ENCODE measurements around the gene ARID1B.
A peak's percentile ranks its signal among the peaks of the same experiment; 100 is the strongest.

The ARID1B gene

DNA sequence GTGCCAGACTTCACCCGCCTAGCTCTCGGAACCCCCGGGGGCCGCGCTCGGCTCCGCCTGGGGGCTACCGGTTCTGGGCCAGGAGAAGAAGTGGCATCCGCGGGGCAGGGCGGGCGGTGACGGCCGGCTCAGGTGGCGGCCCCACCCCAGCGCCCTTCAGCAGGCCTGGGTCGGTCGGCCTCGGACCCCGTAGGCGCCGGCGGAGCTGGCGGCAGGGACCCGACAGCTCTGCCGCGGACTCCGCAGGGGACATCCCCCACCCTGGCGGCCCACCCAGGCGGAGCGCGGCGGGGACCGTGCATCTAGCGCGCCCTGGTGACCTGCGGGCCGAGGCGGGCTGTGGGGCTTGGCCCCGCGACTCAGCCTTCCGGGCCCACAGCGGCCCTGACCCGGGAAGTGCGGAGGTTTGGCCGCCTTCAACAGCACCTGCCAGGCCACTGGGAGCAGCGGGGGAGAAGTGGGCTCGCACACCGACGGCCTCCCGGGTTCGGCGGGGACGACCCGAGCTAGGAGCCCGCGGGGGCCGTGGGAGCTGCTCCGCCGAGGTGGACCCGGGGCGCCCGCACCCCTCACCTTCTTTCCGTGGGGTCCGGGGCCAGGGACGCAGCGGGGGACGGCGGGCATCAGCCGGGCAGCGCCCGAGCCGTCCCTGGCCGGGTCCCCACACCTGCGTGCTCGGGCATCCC lies 459.0 kb downstream of the ARID1B start:
- Histone ChIP-seq H3K9me3 (ENCODE audit: control insufficient read depth, low read length) (no peaks in the 10 kb centered on the region), H3K36me3 (ENCODE audit: control insufficient read depth, insufficient read depth, low read length) (no peaks in the 10 kb centered on the region), H3K4me1 (ENCODE audit: control insufficient read depth, insufficient read depth, low read length) (no peaks in the 10 kb centered on the region), H3K27me3 (ENCODE audit: control insufficient read depth, insufficient read depth, low read length, poor library complexity, severe bottlenecking) (peaks cover 52% of the 10 kb centered on the region), H3K27ac (ENCODE audit: insufficient read depth, low read depth, low read length, poor library complexity, severe bottlenecking) (no peak overlapping the region), H3K4me3 (ENCODE audit: insufficient read depth, low read depth, low read length) (peak overlapping the region; percentile 45)
- whole genome bisulfite sequencing, 2 experiments = 1% methylated on average over 76 of the region's 76 CpGs

DNA sequence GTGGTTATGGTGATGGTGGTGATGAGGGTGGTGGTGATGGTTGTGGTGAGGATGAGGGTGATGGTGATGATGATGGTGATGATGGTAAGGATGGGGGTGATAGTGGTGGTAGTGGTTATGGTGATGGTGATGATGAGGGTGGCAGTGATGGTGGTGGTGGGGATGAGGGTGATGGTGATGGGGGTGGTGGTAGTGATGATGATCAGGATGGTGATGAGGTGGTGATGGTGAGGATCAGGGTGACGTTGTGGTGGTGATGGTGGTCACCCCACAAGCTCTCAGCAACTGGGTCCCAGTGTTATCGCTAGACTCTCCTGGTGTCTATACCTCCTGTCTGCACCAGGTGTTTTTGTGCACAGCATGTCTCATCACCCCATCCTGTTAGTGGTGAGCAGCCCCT lies 461.2 kb downstream of the ARID1B start:
- no peak overlapping the region for H3K27ac ChIP-seq (ENCODE audit: insufficient read depth, low read depth, low read length, poor library complexity, severe bottlenecking)
- no peak overlapping the region for H3K4me3 ChIP-seq (ENCODE audit: insufficient read depth, low read depth, low read length)
- H3K36me3 ChIP-seq (ENCODE audit: control insufficient read depth, insufficient read depth, low read length) = no peaks in the 10 kb centered on the region
- H3K27me3 ChIP-seq (ENCODE audit: control insufficient read depth, insufficient read depth, low read length, poor library complexity, severe bottlenecking) = peaks cover 49% of the 10 kb centered on the region
- no peaks in the 10 kb centered on the region for H3K4me1 ChIP-seq (ENCODE audit: control insufficient read depth, insufficient read depth, low read length)
- H3K9me3 ChIP-seq (ENCODE audit: control insufficient read depth, low read length) = no peaks in the 10 kb centered on the region
- WGBS, 2 experiments = 94 to 98% methylated on average over 2 of the region's 2 CpGs

DNA sequence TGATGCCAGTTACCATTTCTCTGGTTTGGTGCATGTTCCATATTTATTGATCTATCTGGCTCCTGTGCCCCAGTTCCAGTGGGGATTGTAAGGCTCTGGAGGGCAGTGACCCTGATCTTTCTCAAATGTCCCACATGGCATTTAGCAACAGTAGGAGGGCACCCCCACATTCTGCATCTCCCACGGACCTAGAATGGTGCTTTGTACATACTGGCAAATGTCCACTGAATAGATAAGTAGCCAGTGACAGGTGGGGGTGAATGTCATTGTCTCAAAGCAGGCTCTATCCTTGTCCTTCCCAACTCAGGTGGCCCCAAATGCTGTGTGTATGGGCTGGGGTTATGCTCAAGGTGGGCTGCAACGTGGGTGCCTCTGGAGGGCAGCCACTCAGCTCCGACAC lies 462.0 kb downstream of the ARID1B start:
- H3K36me3 ChIP-seq (ENCODE audit: control insufficient read depth, insufficient read depth, low read length) = no peaks in the 10 kb centered on the region
- peaks cover 41% of the 10 kb centered on the region for H3K27me3 ChIP-seq (ENCODE audit: control insufficient read depth, insufficient read depth, low read length, poor library complexity, severe bottlenecking)
- H3K4me1 ChIP-seq (ENCODE audit: control insufficient read depth, insufficient read depth, low read length) = no peaks in the 10 kb centered on the region
- no peak overlapping the region for H3K4me3 ChIP-seq (ENCODE audit: insufficient read depth, low read depth, low read length)
- no peaks in the 10 kb centered on the region for H3K9me3 ChIP-seq (ENCODE audit: control insufficient read depth, low read length)
- H3K27ac ChIP-seq (ENCODE audit: insufficient read depth, low read depth, low read length, poor library complexity, severe bottlenecking) = no peak overlapping the region
- 90 to 91% methylated on average over 3 of the region's 3 CpGs for WGBS, 2 experiments

DNA sequence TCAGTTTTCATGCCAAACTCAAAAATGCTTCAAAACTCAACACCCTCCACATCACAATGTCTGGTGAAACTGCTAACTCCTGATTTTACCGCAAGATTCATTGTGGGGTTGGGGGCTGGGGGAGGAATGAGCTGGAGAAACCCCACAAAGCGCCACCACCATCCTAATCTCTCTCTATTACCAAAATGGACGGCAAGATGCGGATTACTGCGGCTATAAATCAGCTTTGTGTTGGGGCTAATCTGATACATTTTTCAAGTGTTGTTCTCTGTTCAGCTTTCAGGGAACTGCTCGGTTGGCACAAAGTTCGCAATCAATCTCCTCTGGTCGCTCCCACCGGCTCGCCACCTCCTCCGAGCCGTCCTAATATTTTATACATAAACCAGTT lies 462.5 kb downstream of the ARID1B start:
- Histone ChIP-seq H3K9me3 (ENCODE audit: control insufficient read depth, low read length) (no peaks in the 10 kb centered on the region), H3K27ac (ENCODE audit: insufficient read depth, low read depth, low read length, poor library complexity, severe bottlenecking) (no peak overlapping the region), H3K4me1 (ENCODE audit: control insufficient read depth, insufficient read depth, low read length) (no peaks in the 10 kb centered on the region), H3K36me3 (ENCODE audit: control insufficient read depth, insufficient read depth, low read length) (no peaks in the 10 kb centered on the region), H3K4me3 (ENCODE audit: insufficient read depth, low read depth, low read length) (no peak overlapping the region), H3K27me3 (ENCODE audit: control insufficient read depth, insufficient read depth, low read length, poor library complexity, severe bottlenecking) (peaks cover 36% of the 10 kb centered on the region)
- 93 to 94% methylated on average over 11 to 12 of the region's 12 CpGs for WGBS, 2 experiments

DNA sequence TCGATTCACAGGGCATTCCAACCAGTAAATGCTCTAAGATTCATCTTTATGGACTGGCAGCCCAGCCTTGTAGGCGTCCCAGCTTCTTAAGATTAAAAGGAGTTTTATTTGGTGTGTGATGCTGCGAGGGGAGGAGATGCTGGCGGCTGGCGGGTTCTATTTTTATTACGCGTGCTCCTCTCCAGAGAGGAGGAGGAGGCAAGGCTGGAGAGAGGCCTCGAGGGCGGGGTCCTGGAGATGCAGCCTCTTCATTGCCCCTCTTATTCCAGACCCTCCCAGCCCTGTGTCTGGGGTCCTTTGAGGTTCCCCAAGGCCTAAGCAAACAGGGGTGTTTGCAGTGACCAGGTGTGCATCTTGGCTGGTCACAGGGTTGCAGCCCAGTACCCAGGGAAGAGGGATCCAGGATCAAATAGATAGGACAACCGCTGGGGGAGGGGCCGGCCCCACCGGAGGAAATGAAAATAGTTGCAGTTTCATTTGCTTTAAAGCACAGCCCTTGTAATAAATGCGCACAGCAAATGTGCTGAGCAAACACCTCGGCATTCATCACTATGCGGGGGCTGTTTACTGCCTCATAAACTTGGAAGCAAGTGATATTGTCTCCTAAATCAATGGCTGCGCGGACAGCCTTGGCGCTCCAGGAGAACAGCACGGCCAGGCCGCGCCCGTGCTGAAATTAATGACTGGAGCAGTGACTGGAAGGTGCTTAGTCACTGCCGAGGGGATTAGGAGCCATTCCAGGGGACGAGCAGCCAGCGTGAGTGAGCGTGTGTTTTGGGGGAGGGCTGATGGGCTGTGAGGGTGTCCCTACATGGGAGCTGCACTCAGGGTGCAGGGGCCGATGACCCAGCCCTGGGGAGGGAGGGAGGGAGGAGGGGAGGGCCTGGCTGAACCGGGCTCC lies 463.1 kb downstream of the ARID1B start:
- Histone ChIP-seq H3K9me3 (ENCODE audit: control insufficient read depth, low read length) (no peaks in the 10 kb centered on the region), H3K36me3 (ENCODE audit: control insufficient read depth, insufficient read depth, low read length) (no peaks in the 10 kb centered on the region), H3K4me1 (ENCODE audit: control insufficient read depth, insufficient read depth, low read length) (no peaks in the 10 kb centered on the region), H3K27ac (ENCODE audit: insufficient read depth, low read depth, low read length, poor library complexity, severe bottlenecking) (no peak overlapping the region), H3K4me3 (ENCODE audit: insufficient read depth, low read depth, low read length) (no peak overlapping the region), H3K27me3 (ENCODE audit: control insufficient read depth, insufficient read depth, low read length, poor library complexity, severe bottlenecking) (peaks cover 30% of the 10 kb centered on the region)
- 85% methylated on average over 28 of the region's 28 CpGs for WGBS, 2 experiments

DNA sequence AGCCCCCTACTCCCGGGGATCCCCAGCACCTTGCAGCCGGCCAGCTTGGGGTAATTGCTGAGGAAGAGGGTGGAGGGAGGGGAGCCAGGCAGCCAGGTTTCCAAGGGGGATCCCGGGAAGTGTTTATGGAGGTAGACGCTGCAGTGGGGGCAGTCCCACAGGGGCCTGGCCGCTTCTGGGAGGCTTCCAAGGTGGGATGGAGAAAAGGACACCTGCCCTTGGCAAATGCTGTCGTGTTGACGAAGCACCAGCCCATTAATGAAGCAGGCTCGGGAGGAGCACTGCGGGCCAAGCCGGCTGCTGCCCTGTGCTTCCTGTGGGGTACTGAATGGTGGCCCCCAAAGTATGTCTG lies 463.8 kb downstream of the ARID1B start:
- Histone ChIP-seq H3K36me3 (ENCODE audit: control insufficient read depth, insufficient read depth, low read length) (no peaks in the 10 kb centered on the region), H3K27me3 (ENCODE audit: control insufficient read depth, insufficient read depth, low read length, poor library complexity, severe bottlenecking) (peaks cover 24% of the 10 kb centered on the region), H3K9me3 (ENCODE audit: control insufficient read depth, low read length) (no peaks in the 10 kb centered on the region), H3K4me1 (ENCODE audit: control insufficient read depth, insufficient read depth, low read length) (no peaks in the 10 kb centered on the region), H3K4me3 (ENCODE audit: insufficient read depth, low read depth, low read length) (no peak overlapping the region), H3K27ac (ENCODE audit: insufficient read depth, low read depth, low read length, poor library complexity, severe bottlenecking) (no peak overlapping the region)
- WGBS, 2 experiments = 93% methylated on average over 10 of the region's 10 CpGs

DNA sequence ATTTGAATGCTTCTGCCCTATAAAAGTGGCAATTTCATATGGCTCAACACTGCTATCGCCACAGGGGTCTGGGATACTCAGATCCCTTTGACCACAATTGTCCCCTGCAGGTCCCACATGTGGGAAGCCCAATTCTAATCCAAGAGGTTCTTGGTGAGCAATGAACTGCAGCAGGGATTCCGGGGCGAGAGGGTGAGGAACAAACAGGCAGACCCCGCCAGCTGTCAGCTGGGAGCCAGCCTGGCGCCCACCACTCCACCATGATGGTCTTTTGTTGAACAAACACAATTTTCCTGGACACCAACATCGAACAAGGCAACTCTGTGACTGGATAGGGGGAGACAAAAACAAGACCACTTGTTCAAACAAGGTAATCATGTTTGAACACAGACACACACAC lies 465.6 kb downstream of the ARID1B start:
- no peaks in the 10 kb centered on the region for H3K9me3 ChIP-seq (ENCODE audit: control insufficient read depth, low read length)
- peaks cover 5% of the 10 kb centered on the region for H3K27me3 ChIP-seq (ENCODE audit: control insufficient read depth, insufficient read depth, low read length, poor library complexity, severe bottlenecking)
- WGBS, 2 experiments = 93 to 95% methylated on average over 6 of the region's 6 CpGs
- no peaks in the 10 kb centered on the region for H3K4me1 ChIP-seq (ENCODE audit: control insufficient read depth, insufficient read depth, low read length)
- no peaks in the 10 kb centered on the region for H3K36me3 ChIP-seq (ENCODE audit: control insufficient read depth, insufficient read depth, low read length)
- H3K27ac ChIP-seq (ENCODE audit: insufficient read depth, low read depth, low read length, poor library complexity, severe bottlenecking) = no peak overlapping the region
- H3K4me3 ChIP-seq (ENCODE audit: insufficient read depth, low read depth, low read length) = no peak overlapping the region

DNA sequence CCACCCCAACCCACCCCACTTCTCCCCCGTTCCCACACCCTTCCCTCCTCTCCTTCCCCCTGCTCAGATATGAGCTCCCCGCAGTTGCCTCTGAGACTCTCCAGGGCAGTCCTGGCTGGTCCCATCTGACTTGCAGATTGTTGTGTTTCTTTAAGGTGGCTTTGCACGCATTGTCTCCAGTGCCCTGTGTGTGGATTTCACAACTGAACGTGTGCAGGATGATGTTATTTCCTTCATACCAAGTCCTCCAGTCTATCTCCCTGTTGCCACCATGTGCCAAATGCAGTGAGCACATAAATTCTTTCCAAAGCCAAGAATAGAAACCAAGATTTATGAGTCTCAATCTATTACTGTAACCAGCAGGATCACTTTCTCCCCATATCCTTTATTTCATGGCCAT lies 467.0 kb downstream of the ARID1B start:
- Histone ChIP-seq H3K36me3 (ENCODE audit: control insufficient read depth, insufficient read depth, low read length) (no peaks in the 10 kb centered on the region), H3K4me1 (ENCODE audit: control insufficient read depth, insufficient read depth, low read length) (no peaks in the 10 kb centered on the region), H3K9me3 (ENCODE audit: control insufficient read depth, low read length) (no peaks in the 10 kb centered on the region), H3K27me3 (ENCODE audit: control insufficient read depth, insufficient read depth, low read length, poor library complexity, severe bottlenecking) (no peaks in the 10 kb centered on the region), H3K27ac (ENCODE audit: insufficient read depth, low read depth, low read length, poor library complexity, severe bottlenecking) (no peak overlapping the region), H3K4me3 (ENCODE audit: insufficient read depth, low read depth, low read length) (no peak overlapping the region)
- WGBS, 2 experiments = 91 to 93% methylated on average over 4 of the region's 4 CpGs

DNA sequence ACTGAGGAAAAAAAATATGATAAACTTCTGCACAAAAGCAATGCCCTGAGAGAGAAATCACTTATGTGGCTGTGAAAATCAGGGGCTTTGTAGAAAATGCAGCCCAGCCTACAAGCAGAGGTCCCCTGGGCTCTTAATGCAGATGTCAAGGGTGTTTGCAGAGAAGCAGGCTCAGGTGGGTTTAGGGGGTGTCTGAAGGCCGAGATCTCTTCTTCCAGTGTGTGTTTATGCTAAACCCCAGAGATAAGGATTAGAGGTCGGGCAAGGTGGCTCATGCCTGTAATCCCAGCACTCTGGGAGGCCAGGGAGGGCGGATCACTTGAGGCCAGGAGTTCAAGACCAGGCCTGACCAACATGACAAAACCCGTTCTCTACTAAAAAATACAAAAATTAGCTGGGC lies 467.6 kb downstream of the ARID1B start:
- Histone ChIP-seq H3K4me1 (ENCODE audit: control insufficient read depth, insufficient read depth, low read length) (no peaks in the 10 kb centered on the region), H3K27me3 (ENCODE audit: control insufficient read depth, insufficient read depth, low read length, poor library complexity, severe bottlenecking) (no peaks in the 10 kb centered on the region)

DNA sequence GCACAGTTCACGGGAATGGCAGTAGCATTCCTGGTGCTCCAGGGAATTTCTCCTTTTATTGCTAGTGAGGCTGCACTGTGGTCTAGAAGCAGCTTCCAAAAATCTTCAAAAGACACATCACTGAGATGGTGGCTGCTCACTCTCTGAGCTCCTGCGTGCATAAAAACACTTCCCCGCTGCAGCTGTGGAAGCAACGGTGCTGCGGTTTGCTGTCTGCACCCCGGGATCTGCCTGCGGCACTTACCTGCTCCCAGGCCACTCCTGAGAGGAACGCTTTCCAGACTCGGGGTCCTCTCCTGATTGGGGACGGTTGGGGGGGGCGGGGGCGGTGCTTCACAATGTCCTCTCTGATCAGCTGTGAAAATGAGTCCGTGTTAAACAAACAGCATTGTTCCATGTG lies 468.3 kb downstream of the ARID1B start:
- 79% methylated on average over 13 of the region's 13 CpGs for WGBS, 2 experiments
- H3K27me3 ChIP-seq (ENCODE audit: control insufficient read depth, insufficient read depth, low read length, poor library complexity, severe bottlenecking) = no peaks in the 10 kb centered on the region

More for the DNA sequence above, 467.6 kb downstream of the ARID1B start:
- 84 to 88% methylated on average over 4 of the region's 4 CpGs for WGBS, 2 experiments
- Histone ChIP-seq H3K4me3 (ENCODE audit: insufficient read depth, low read depth, low read length) (no peak overlapping the region), H3K9me3 (ENCODE audit: control insufficient read depth, low read length) (no peaks in the 10 kb centered on the region), H3K27ac (ENCODE audit: insufficient read depth, low read depth, low read length, poor library complexity, severe bottlenecking) (no peak overlapping the region), H3K36me3 (ENCODE audit: control insufficient read depth, insufficient read depth, low read length) (no peaks in the 10 kb centered on the region)

More for the DNA sequence above, 468.3 kb downstream of the ARID1B start:
- Histone ChIP-seq H3K36me3 (ENCODE audit: control insufficient read depth, insufficient read depth, low read length) (no peaks in the 10 kb centered on the region), H3K9me3 (ENCODE audit: control insufficient read depth, low read length) (no peaks in the 10 kb centered on the region), H3K27ac (ENCODE audit: insufficient read depth, low read depth, low read length, poor library complexity, severe bottlenecking) (no peak overlapping the region), H3K4me1 (ENCODE audit: control insufficient read depth, insufficient read depth, low read length) (no peaks in the 10 kb centered on the region), H3K4me3 (ENCODE audit: insufficient read depth, low read depth, low read length) (no peak overlapping the region)

Data from ectodermal cell (in vitro differentiated cells).